HepG2 (cell line): ENCODE data around the gene SCN9A. TPM values are rescaled to one million over a fixed set of nuclear protein-coding genes. Genes with fewer than 3 reads are reported as not detected.

Experiments used
- ARNT ChIP-seq: fragments of 450-650 bp; IDR thresholded peaks from 2 replicates; pipeline ENCODE4 v1.6.1; 2017
- FLYWCH1 ChIP-seq: sonication (generic); formaldehyde crosslinking; IDR thresholded peaks from 2 replicates; pipeline ENCODE4 v1.8.1; 2023; ENCODE audit warnings: mild to moderate bottlenecking, missing genetic modification reagents
- HDAC1 ChIP-seq: sonication (generic); formaldehyde crosslinking; IDR thresholded peaks from 2 replicates; pipeline ENCODE4 v1.5.1; 2020; ENCODE audit warnings: mild to moderate bottlenecking, missing genetic modification reagents
- IKZF1 ChIP-seq: fragments of 450-650 bp; IDR thresholded peaks from 2 replicates; pipeline ENCODE4 v1.7.1; 2016
- JUND ChIP-seq: sonication (generic); formaldehyde crosslinking; IDR thresholded peaks from 2 replicates; pipeline ENCODE4 v1.8.0; 2022; ENCODE audit warnings: mild to moderate bottlenecking, missing genetic modification reagents
- MLLT10 ChIP-seq: sonication (generic); formaldehyde crosslinking; IDR thresholded peaks from 2 replicates; pipeline ENCODE4 v1.4.0; 2020; ENCODE audit warnings: missing genetic modification reagents
- NR2C2 ChIP-seq: sonication (generic); formaldehyde crosslinking; IDR thresholded peaks from 2 replicates; pipeline ENCODE4 v1.4.0; 2020; ENCODE audit warnings: missing genetic modification reagents, mild to moderate bottlenecking, moderate library complexity, borderline replicate concordance
- PAWR ChIP-seq: sonication (generic); formaldehyde crosslinking; IDR thresholded peaks from 2 replicates; pipeline ENCODE4 v1.4.0; 2020; ENCODE audit warnings: missing genetic modification reagents, mild to moderate bottlenecking, borderline replicate concordance
- PITX1 ChIP-seq: sonication (generic); formaldehyde crosslinking; IDR thresholded peaks from 2 replicates; pipeline ENCODE4 v1.5.1; 2020; ENCODE audit warnings: mild to moderate bottlenecking, missing genetic modification reagents
- SUZ12 ChIP-seq: fragments of 150-350 bp; IDR thresholded peaks from 2 replicates; pipeline ENCODE4 v1.6.1; 2014; ENCODE audit warnings: low read depth, low read length
- TOE1 ChIP-seq: sonication (generic); formaldehyde crosslinking; IDR thresholded peaks from 2 replicates; pipeline ENCODE4 v1.4.0; 2020; ENCODE audit warnings: mild to moderate bottlenecking, missing genetic modification reagents
- ZFP41 ChIP-seq: sonication (generic); formaldehyde crosslinking; IDR thresholded peaks from 2 replicates; pipeline ENCODE4 v1.4.0; 2020; ENCODE audit warnings: mild to moderate bottlenecking, missing genetic modification reagents, borderline replicate concordance
- ZNF777 ChIP-seq: sonication (generic); formaldehyde crosslinking; IDR thresholded peaks from 2 replicates; pipeline ENCODE4 v1.4.0; 2020; ENCODE audit warnings: missing genetic modification reagents
- ZNF780A ChIP-seq: sonication (generic); formaldehyde crosslinking; IDR thresholded peaks from 2 replicates; pipeline ENCODE4 v1.8.0; 2022; ENCODE audit warnings: mild to moderate bottlenecking, missing genetic modification reagents, moderate library complexity
- ZNF83 ChIP-seq: sonication (generic); formaldehyde crosslinking; IDR thresholded peaks from 2 replicates; pipeline ENCODE4 v1.4.0; 2020; ENCODE audit warnings: missing genetic modification reagents, mild to moderate bottlenecking, borderline replicate concordance
- ZNF839 ChIP-seq: sonication (generic); formaldehyde crosslinking; IDR thresholded peaks from 2 replicates; pipeline ENCODE4 v1.4.0; 2020; ENCODE audit warnings: missing genetic modification reagents, mild to moderate bottlenecking, borderline replicate concordance
- polyA plus RNA-seq, 8 experiments: library from polyadenylated mRNA; depleted of rRNA in 3 of 8; stranded (reverse) in 7 of 8; unstranded in 1 of 8; fragments of >200 nt; fragmentation: Illumina TruSeq in 4 of 8; extraction: Trizol in 4 of 8; gene quantifications; 2 replicates each; pipeline versions ENCODE4 v1.2.1 to v1.2.3, GENCODE V29; 2011 to 2016; ENCODE audit warnings: low read depth in 4 of 8, missing spikeins in 1 of 8, mixed read lengths in 1 of 8; ENCODE audit not compliant: insufficient read depth in 1 of 8
- total RNA-seq, 5 experiments: library from RNA; depleted of rRNA; stranded (reverse); fragments of >200 nt; fragmentation: Illumina TruSeq; extraction: Trizol; gene quantifications; 2 replicates each; pipeline ENCODE4 v1.2.3, GENCODE V29; 2016; ENCODE audit warnings: low read depth in 1 of 5
- TF ChIP-seq, protein P1 (sequence below): sonication (generic); formaldehyde crosslinking; conservative IDR thresholded peaks from 2 replicates; pipeline ENCODE4 v1.4.0; 2020; ENCODE audit warnings: missing genetic modification reagents
- TF ChIP-seq, protein P2 (sequence below): sonication (generic); formaldehyde crosslinking; IDR thresholded peaks from 2 replicates; pipeline ENCODE4 v1.8.1; 2022; ENCODE audit warnings: low read depth, mild to moderate bottlenecking, missing genetic modification reagents
- TF ChIP-seq, protein P3 (sequence below): IDR thresholded peaks from 2 replicates; pipeline ENCODE4 v1.6.1; 2018; ENCODE audit warnings: missing genetic modification reagents, mild to moderate bottlenecking, missing compliant biosample characterization
- TF ChIP-seq, protein P4 (sequence below): IDR thresholded peaks from 2 replicates; pipeline ENCODE4 v1.6.1; 2016; ENCODE audit warnings: missing genetic modification reagents, missing compliant biosample characterization
- TF ChIP-seq, protein P5 (sequence below): sonication (generic); formaldehyde crosslinking; IDR thresholded peaks from 2 replicates; pipeline ENCODE4 v1.5.1; 2020; ENCODE audit warnings: missing genetic modification reagents, mild to moderate bottlenecking, borderline replicate concordance
- TF ChIP-seq, protein P6 (sequence below): sonication (generic); formaldehyde crosslinking; IDR thresholded peaks from 2 replicates; pipeline ENCODE4 v1.8.0; 2022; ENCODE audit warnings: mild to moderate bottlenecking, missing genetic modification reagents; ENCODE audit not compliant: insufficient replicate concordance

Gene SCN9A
- total and polyA plus RNA-seq, 2 of the 13 experiments (the other 11 are each of a cell fraction or from before 2014, with no cell fraction given) = 15.3 to 24.3 TPM

DNA sequence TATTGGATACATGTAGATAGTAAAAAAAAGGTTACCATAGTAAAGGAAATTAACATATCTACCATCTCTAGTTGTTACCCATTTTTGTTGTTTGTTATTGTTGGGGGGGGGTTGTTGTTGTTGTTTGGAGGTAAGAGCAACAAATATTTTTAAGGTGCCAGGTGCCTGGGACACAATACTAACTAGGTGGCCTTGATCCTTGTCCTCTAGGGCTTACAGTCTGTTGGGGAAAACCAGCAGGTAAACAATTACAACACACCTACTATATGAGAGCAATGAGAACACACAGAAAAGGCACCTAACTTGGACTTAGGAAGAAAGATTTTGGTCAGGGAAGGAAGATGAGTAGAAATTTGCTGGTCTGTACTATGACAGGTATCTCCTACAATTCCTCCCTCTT is 46.3 kb downstream of the SCN9A start (continued):
- TF ChIP-seq FLYWCH1 (CRISPR knock-in tag) (no peak), ZNF83 (CRISPR knock-in tag) (no peak), HDAC1 (peak; percentile 75; the same call in 1 of the 2 replicates), IKZF1 (no peak), SUZ12 (no peak), NR2C2 (CRISPR knock-in tag) (no peak; the same call in 1 of the 2 replicates), PAWR (CRISPR knock-in tag) (no peak), ZNF839 (no peak), MLLT10 (no peak), JUND (CRISPR knock-in tag) (no peak), ZNF780A (CRISPR knock-in tag) (no peak), ZFP41 (CRISPR knock-in tag) (no peak), TOE1 (CRISPR knock-in tag) (no peak), PITX1 (CRISPR knock-in tag) (peak; percentile 95), ARNT (no peak), ZNF777 (CRISPR knock-in tag) (no peak)
- TF ChIP-seq, protein P1, sequence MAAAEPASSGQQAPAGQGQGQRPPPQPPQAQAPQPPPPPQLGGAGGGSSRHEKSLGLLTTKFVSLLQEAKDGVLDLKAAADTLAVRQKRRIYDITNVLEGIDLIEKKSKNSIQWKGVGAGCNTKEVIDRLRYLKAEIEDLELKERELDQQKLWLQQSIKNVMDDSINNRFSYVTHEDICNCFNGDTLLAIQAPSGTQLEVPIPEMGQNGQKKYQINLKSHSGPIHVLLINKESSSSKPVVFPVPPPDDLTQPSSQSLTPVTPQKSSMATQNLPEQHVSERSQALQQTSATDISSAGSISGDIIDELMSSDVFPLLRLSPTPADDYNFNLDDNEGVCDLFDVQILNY (CRISPR knock-in tag) = no peak
- TF ChIP-seq, protein P2, sequence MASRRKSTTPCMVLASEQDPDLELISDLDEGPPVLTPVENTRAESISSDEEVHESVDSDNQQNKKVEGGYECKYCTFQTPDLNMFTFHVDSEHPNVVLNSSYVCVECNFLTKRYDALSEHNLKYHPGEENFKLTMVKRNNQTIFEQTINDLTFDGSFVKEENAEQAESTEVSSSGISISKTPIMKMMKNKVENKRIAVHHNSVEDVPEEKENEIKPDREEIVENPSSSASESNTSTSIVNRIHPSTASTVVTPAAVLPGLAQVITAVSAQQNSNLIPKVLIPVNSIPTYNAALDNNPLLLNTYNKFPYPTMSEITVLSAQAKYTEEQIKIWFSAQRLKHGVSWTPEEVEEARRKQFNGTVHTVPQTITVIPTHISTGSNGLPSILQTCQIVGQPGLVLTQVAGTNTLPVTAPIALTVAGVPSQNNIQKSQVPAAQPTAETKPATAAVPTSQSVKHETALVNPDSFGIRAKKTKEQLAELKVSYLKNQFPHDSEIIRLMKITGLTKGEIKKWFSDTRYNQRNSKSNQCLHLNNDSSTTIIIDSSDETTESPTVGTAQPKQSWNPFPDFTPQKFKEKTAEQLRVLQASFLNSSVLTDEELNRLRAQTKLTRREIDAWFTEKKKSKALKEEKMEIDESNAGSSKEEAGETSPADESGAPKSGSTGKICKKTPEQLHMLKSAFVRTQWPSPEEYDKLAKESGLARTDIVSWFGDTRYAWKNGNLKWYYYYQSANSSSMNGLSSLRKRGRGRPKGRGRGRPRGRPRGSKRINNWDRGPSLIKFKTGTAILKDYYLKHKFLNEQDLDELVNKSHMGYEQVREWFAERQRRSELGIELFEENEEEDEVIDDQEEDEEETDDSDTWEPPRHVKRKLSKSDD (CRISPR knock-in tag) = no peak
- TF ChIP-seq, protein P3, sequence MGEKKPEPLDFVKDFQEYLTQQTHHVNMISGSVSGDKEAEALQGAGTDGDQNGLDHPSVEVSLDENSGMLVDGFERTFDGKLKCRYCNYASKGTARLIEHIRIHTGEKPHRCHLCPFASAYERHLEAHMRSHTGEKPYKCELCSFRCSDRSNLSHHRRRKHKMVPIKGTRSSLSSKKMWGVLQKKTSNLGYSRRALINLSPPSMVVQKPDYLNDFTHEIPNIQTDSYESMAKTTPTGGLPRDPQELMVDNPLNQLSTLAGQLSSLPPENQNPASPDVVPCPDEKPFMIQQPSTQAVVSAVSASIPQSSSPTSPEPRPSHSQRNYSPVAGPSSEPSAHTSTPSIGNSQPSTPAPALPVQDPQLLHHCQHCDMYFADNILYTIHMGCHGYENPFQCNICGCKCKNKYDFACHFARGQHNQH (CRISPR knock-in tag) = peak; percentile 56; the same call in 1 of the 2 replicates
- TF ChIP-seq, protein P4, sequence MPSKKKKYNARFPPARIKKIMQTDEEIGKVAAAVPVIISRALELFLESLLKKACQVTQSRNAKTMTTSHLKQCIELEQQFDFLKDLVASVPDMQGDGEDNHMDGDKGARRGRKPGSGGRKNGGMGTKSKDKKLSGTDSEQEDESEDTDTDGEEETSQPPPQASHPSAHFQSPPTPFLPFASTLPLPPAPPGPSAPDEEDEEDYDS = peak; percentile 45; the same call in 1 of the 2 replicates
- TF ChIP-seq, protein P5, sequence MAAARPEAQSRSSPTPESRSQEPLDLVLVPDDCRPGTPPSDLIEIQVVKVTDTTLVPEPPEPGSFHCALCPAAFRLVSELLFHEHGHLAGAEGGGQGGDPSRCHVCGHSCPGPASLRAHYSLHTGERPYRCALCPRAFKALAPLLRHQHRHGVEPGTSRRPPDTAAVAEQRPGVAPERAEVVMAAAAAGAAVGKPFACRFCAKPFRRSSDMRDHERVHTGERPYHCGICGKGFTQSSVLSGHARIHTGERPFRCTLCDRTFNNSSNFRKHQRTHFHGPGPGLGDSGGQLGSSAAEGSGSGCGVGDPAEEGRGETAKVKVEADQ (CRISPR knock-in tag) = no peak
- TF ChIP-seq, protein P6, sequence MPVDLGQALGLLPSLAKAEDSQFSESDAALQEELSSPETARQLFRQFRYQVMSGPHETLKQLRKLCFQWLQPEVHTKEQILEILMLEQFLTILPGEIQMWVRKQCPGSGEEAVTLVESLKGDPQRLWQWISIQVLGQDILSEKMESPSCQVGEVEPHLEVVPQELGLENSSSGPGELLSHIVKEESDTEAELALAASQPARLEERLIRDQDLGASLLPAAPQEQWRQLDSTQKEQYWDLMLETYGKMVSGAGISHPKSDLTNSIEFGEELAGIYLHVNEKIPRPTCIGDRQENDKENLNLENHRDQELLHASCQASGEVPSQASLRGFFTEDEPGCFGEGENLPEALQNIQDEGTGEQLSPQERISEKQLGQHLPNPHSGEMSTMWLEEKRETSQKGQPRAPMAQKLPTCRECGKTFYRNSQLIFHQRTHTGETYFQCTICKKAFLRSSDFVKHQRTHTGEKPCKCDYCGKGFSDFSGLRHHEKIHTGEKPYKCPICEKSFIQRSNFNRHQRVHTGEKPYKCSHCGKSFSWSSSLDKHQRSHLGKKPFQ (CRISPR knock-in tag) = no peak
